Measurements from ENCODE around the gene QDPR. TPM values are rescaled to one million over a fixed set of nuclear protein-coding genes. Genes with fewer than 3 reads are reported as not detected.

QDPR gene
- polyA plus RNA-seq, 1 donor (not counting 4 experiments of a cell fraction or from before 2014, with no cell fraction given): 65.6 TPM

GRCh38 chr4:17511509-17511949 lies 361 bp downstream of the QDPR start:
- peaks cover 4% of the 10 kb centered on the region for H3K27me3 ChIP-seq (ENCODE audit: control insufficient read depth, extremely low read depth, insufficient read depth, low read length)
- H3K79me2 ChIP-seq (ENCODE audit: control insufficient read depth, insufficient read depth, low read length): peaks cover 17% of the 10 kb centered on the region
- H2AFZ ChIP-seq (ENCODE audit: control insufficient read depth, low read length): peak overlapping the region; percentile 90
- peak overlapping the region; percentile 98 for H3K4me2 ChIP-seq (ENCODE audit: control insufficient read depth, extremely low read depth, insufficient read depth, low read depth, low read length)
- peaks cover 2 to 5% of the 10 kb centered on the region in 2 experiments for H3K36me3 ChIP-seq (ENCODE audit: control insufficient read depth in 2 of 2, extremely low read depth in 1 of 2, insufficient read depth in 2 of 2, low read length in 2 of 2)
- no peaks in the 10 kb centered on the region for H3K9me3 ChIP-seq (ENCODE audit: control insufficient read depth, low read depth, low read length)
- no peaks in the 10 kb centered on the region for H4K20me1 ChIP-seq (ENCODE audit: control insufficient read depth, extremely low read depth, insufficient read depth, low read length)
- peak overlapping the region; percentile 76 for H3K27ac ChIP-seq (ENCODE audit: control insufficient read depth, insufficient read depth, low read length)
- H3K9ac ChIP-seq (ENCODE audit: control insufficient read depth, extremely low read depth, insufficient read depth, low read length): peak overlapping the region; percentile 86
- dilution Hi-C loops (cut with MboI; ENCODE audit: extremely low pct_ligation_motif_present, low sequenced_read_pairs): no loop called here
- H3K4me1 ChIP-seq (ENCODE audit: control insufficient read depth, extremely low read depth, insufficient read depth, low read length): peaks cover 21% of the 10 kb centered on the region
- no peak for TF ChIP-seq EZH2 (IDR thresholded peaks at IDR 0.05; ENCODE audit: low read length)
- TF ChIP-seq, protein P1, sequence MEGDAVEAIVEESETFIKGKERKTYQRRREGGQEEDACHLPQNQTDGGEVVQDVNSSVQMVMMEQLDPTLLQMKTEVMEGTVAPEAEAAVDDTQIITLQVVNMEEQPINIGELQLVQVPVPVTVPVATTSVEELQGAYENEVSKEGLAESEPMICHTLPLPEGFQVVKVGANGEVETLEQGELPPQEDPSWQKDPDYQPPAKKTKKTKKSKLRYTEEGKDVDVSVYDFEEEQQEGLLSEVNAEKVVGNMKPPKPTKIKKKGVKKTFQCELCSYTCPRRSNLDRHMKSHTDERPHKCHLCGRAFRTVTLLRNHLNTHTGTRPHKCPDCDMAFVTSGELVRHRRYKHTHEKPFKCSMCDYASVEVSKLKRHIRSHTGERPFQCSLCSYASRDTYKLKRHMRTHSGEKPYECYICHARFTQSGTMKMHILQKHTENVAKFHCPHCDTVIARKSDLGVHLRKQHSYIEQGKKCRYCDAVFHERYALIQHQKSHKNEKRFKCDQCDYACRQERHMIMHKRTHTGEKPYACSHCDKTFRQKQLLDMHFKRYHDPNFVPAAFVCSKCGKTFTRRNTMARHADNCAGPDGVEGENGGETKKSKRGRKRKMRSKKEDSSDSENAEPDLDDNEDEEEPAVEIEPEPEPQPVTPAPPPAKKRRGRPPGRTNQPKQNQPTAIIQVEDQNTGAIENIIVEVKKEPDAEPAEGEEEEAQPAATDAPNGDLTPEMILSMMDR (optimal IDR thresholded peaks at IDR 0.05 in 1 of 3, IDR thresholded peaks at IDR 0.05 in 1 of 3, conservative IDR thresholded peaks at IDR 0.05 in 1 of 3; ENCODE audit: extremely low read depth in 1 of 3, insufficient read depth in 2 of 3, low read length in 3 of 3): no peak
- H3K4me3 ChIP-seq (ENCODE audit: control insufficient read depth in 2 of 3, extremely low read depth in 1 of 3, insufficient read depth in 2 of 3, low read depth in 1 of 3, low read length in 3 of 3): peak overlapping the region; percentile 82 to 92 (median 86)
- DNase-seq (ENCODE audit: low read depth, low spot score) (no peak), FAIRE-seq (no peak)
- H3K9me1 ChIP-seq (ENCODE audit: control insufficient read depth, extremely low read depth, insufficient read depth, low read length): peaks cover 2% of the 10 kb centered on the region

- FAIRE-seq (no peak), DNase-seq (ENCODE audit: low read depth, low spot score) (no peak)
- Histone ChIP-seq H3K4me2 (ENCODE audit: control insufficient read depth, extremely low read depth, insufficient read depth, low read depth, low read length) (peak overlapping the region; percentile 98), H3K9me3 (ENCODE audit: control insufficient read depth, low read depth, low read length) (no peaks in the 10 kb centered on the region), H3K36me3 (ENCODE audit: control insufficient read depth in 2 of 2, extremely low read depth in 1 of 2, insufficient read depth in 2 of 2, low read length in 2 of 2) (peaks cover 2 to 5% of the 10 kb centered on the region in 2 experiments), H3K4me3 (ENCODE audit: control insufficient read depth in 2 of 3, extremely low read depth in 1 of 3, insufficient read depth in 2 of 3, low read depth in 1 of 3, low read length in 3 of 3) (peak overlapping the region; percentile 82 to 92 (median 86)), H3K4me1 (ENCODE audit: control insufficient read depth, extremely low read depth, insufficient read depth, low read length) (peaks cover 21% of the 10 kb centered on the region), H3K79me2 (ENCODE audit: control insufficient read depth, insufficient read depth, low read length) (peaks cover 17% of the 10 kb centered on the region), H2AFZ (ENCODE audit: control insufficient read depth, low read length) (peak overlapping the region; percentile 90), H3K27ac (ENCODE audit: control insufficient read depth, insufficient read depth, low read length) (peak overlapping the region; percentile 76), H4K20me1 (ENCODE audit: control insufficient read depth, extremely low read depth, insufficient read depth, low read length) (no peaks in the 10 kb centered on the region), H3K9me1 (ENCODE audit: control insufficient read depth, extremely low read depth, insufficient read depth, low read length) (peaks cover 2% of the 10 kb centered on the region), H3K9ac (ENCODE audit: control insufficient read depth, extremely low read depth, insufficient read depth, low read length) (peak overlapping the region; percentile 86), H3K27me3 (ENCODE audit: control insufficient read depth, extremely low read depth, insufficient read depth, low read length) (peaks cover 4% of the 10 kb centered on the region)
- no peak for TF ChIP-seq EZH2 (IDR thresholded peaks at IDR 0.05; ENCODE audit: low read length)
- TF ChIP-seq, protein P1 (optimal IDR thresholded peaks at IDR 0.05 in 1 of 3, IDR thresholded peaks at IDR 0.05 in 1 of 3, conservative IDR thresholded peaks at IDR 0.05 in 1 of 3; ENCODE audit: extremely low read depth in 1 of 3, insufficient read depth in 2 of 3, low read length in 3 of 3): no peak
- dilution Hi-C loops (cut with MboI; ENCODE audit: extremely low pct_ligation_motif_present, low sequenced_read_pairs): no loop called here
Measured at GRCh38 chr4:17511051-17511450, 839 bp downstream of the QDPR start.
